Esophagus squamous epithelium (tissue), 4 donors: ENCODE measurements around the gene KDM4C.

Experiments
- POLR2A ChIP-seq, 4 donors: fragments of 450-650 bp; IDR thresholded peaks; one replicate each; pipeline ENCODE4 v1.6.1; 2017; ENCODE audit warnings: antibody characterized with exemption in 4 of 4, mild to moderate bottlenecking in 4 of 4, moderate library complexity in 3 of 4
- TF ChIP-seq, protein P1 (sequence below), 6 experiments: fragments of 450-650 bp in 4 of 6; fragments of 200-600 bp in 2 of 6; sonication (generic) in 2 of 6; IDR thresholded peaks; one replicate each; pipeline ENCODE4 v1.5.1; 2016 to 2019; ENCODE audit warnings: antibody characterized with exemption in 6 of 6, mild to moderate bottlenecking in 4 of 6, moderate library complexity in 4 of 6

DNA sequence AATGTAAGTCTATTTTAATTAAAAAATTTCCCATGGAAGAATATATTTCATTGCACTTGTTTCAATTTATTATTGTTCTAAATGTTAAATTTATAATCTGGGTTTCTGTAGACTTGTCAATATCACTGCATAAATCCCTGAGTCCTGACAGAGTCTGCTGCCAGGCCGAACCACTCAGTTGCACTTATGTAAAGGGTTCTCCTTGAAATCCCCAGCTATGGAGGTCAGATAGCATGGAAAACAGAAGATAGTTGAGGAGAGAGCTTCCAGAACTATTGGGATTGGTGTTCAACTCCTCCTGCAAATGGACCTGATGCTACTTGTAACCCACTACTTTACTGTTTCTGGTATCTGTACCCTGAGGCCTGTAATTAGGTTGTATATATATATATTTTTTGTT is 37.2 kb downstream of the KDM4C start:
- TF ChIP-seq, protein P1, sequence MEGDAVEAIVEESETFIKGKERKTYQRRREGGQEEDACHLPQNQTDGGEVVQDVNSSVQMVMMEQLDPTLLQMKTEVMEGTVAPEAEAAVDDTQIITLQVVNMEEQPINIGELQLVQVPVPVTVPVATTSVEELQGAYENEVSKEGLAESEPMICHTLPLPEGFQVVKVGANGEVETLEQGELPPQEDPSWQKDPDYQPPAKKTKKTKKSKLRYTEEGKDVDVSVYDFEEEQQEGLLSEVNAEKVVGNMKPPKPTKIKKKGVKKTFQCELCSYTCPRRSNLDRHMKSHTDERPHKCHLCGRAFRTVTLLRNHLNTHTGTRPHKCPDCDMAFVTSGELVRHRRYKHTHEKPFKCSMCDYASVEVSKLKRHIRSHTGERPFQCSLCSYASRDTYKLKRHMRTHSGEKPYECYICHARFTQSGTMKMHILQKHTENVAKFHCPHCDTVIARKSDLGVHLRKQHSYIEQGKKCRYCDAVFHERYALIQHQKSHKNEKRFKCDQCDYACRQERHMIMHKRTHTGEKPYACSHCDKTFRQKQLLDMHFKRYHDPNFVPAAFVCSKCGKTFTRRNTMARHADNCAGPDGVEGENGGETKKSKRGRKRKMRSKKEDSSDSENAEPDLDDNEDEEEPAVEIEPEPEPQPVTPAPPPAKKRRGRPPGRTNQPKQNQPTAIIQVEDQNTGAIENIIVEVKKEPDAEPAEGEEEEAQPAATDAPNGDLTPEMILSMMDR (IDR thresholded peaks at IDR 0.05): no peak
- TF ChIP-seq POLR2A (IDR thresholded peaks at IDR 0.05): no peak
